ENCODE measurements around the gene HSPA9. TPM values are rescaled to one million over a fixed set of nuclear protein-coding genes. Genes with fewer than 3 reads are reported as not detected.
A peak's percentile ranks its signal among the peaks of the same experiment; 100 is the strongest.

Gene HSPA9
- total and polyA plus RNA-seq, 2 of the 13 experiments (the other 11 are each of a cell fraction or from before 2014, with no cell fraction given) = 165 to 478 TPM

DNA sequence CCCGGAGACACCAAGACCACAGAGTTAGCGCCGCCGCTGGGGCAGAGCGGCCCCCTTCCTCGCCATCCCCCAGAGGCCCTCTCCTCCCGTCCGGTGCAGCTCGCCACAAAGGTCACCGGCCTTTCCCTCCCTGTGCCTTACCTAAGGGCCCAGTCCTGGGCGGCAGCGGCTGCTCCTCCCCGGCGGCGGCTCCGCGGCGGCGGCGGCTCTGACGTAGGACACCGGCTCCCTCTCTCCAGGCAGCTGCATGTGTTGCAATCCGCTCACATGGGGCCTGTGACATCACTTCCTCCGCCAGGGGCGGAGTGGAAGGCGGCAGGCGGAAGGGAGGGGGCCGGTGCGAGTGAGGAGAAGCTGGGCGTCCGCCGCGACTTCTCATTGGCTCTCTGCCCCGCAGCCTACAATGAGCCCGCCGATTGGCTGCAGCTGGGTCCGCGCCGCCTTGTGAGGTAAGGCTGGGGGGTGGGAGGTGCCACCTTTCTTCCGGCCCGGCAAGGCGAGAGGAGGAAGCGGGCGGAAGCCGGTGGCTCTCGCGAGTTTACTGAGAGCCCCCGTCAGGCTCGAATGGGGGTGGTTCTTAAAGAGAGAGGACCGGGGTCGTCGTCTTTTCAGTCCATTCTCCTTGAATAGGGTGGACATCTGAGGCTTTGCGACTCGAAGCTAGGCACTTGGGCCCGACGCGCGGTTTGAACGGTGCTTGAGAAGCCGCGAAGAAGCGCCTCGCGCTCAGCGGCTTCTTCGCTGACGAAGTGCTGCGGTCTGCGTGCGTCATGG is 32.1 kb downstream of the HSPA9 start, which contains the start of gene ETF1 (continued):
- TF ChIP-seq, protein P1, sequence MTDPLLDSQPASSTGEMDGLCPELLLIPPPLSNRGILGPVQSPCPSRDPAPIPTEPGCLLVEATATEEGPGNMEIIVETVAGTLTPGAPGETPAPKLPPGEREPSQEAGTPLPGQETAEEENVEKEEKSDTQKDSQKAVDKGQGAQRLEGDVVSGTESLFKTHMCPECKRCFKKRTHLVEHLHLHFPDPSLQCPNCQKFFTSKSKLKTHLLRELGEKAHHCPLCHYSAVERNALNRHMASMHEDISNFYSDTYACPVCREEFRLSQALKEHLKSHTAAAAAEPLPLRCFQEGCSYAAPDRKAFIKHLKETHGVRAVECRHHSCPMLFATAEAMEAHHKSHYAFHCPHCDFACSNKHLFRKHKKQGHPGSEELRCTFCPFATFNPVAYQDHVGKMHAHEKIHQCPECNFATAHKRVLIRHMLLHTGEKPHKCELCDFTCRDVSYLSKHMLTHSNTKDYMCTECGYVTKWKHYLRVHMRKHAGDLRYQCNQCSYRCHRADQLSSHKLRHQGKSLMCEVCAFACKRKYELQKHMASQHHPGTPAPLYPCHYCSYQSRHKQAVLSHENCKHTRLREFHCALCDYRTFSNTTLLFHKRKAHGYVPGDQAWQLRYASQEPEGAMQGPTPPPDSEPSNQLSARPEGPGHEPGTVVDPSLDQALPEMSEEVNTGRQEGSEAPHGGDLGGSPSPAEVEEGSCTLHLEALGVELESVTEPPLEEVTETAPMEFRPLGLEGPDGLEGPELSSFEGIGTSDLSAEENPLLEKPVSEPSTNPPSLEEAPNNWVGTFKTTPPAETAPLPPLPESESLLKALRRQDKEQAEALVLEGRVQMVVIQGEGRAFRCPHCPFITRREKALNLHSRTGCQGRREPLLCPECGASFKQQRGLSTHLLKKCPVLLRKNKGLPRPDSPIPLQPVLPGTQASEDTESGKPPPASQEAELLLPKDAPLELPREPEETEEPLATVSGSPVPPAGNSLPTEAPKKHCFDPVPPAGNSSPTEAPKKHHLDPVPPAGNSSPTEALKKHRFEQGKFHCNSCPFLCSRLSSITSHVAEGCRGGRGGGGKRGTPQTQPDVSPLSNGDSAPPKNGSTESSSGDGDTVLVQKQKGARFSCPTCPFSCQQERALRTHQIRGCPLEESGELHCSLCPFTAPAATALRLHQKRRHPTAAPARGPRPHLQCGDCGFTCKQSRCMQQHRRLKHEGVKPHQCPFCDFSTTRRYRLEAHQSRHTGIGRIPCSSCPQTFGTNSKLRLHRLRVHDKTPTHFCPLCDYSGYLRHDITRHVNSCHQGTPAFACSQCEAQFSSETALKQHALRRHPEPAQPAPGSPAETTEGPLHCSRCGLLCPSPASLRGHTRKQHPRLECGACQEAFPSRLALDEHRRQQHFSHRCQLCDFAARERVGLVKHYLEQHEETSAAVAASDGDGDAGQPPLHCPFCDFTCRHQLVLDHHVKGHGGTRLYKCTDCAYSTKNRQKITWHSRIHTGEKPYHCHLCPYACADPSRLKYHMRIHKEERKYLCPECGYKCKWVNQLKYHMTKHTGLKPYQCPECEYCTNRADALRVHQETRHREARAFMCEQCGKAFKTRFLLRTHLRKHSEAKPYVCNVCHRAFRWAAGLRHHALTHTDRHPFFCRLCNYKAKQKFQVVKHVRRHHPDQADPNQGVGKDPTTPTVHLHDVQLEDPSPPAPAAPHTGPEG (CRISPR knock-in tag; IDR thresholded peaks at IDR 0.05) = peak; percentile 17; the same call in 1 of the 2 replicates
- TF ChIP-seq HNRNPL (IDR thresholded peaks at IDR 0.05; ENCODE audit: low read depth, low read length) (no peak), ZZZ3 (CRISPR knock-in tag; IDR thresholded peaks at IDR 0.05; ENCODE audit: borderline replicate concordance) (peak; percentile 88), HES4 (CRISPR knock-in tag; IDR thresholded peaks at IDR 0.05; ENCODE audit: borderline replicate concordance) (no peak), PAX8 (CRISPR knock-in tag; IDR thresholded peaks at IDR 0.05; ENCODE audit: borderline replicate concordance) (no peak), ZNF276 (CRISPR knock-in tag; IDR thresholded peaks at IDR 0.05; ENCODE audit: low read depth) (no peak), SRSF4 (IDR thresholded peaks at IDR 0.05; ENCODE audit: low read depth, low read length, poor library complexity, severe bottlenecking) (no peak), NFIB (CRISPR knock-in tag; IDR thresholded peaks at IDR 0.05; ENCODE audit: borderline replicate concordance) (no peak), EHMT2 (IDR thresholded peaks at IDR 0.05; ENCODE audit: borderline replicate concordance, low read depth, low read length) (no peak), TRAFD1 (CRISPR knock-in tag; IDR thresholded peaks at IDR 0.05; ENCODE audit: borderline replicate concordance) (no peak), RAD51 (IDR thresholded peaks at IDR 0.05; ENCODE audit: borderline replicate concordance) (no peak; the same call in 1 of the 2 replicates), DNMT3B (CRISPR knock-in tag; conservative IDR thresholded peaks at IDR 0.05) (no peak; the same call in 1 of the 2 replicates), NFRKB (IDR thresholded peaks at IDR 0.05) (0 out of 2 replicates have a peak, but pooled peaks have one; percentile 27), ZNF44 (CRISPR knock-in tag; IDR thresholded peaks at IDR 0.05) (no peak), POLR2AphosphoS2 (IDR thresholded peaks at IDR 0.05; ENCODE audit: low read depth, low read length) (peak; percentile 86), NPAS2 (CRISPR knock-in tag; IDR thresholded peaks at IDR 0.05; ENCODE audit: borderline replicate concordance) (no peak)
- TF ChIP-seq, protein P2, sequence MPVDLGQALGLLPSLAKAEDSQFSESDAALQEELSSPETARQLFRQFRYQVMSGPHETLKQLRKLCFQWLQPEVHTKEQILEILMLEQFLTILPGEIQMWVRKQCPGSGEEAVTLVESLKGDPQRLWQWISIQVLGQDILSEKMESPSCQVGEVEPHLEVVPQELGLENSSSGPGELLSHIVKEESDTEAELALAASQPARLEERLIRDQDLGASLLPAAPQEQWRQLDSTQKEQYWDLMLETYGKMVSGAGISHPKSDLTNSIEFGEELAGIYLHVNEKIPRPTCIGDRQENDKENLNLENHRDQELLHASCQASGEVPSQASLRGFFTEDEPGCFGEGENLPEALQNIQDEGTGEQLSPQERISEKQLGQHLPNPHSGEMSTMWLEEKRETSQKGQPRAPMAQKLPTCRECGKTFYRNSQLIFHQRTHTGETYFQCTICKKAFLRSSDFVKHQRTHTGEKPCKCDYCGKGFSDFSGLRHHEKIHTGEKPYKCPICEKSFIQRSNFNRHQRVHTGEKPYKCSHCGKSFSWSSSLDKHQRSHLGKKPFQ (CRISPR knock-in tag; IDR thresholded peaks at IDR 0.05; ENCODE audit: insufficient replicate concordance) = peak; percentile 60
